ENCODE data around the gene TMEM88. TPM values are rescaled to one million over a fixed set of nuclear protein-coding genes. Genes with fewer than 3 reads are reported as not detected.

The TMEM88 gene
- polyA plus RNA-seq, 2 donors: 8.7 to 9.7 TPM

DNA sequence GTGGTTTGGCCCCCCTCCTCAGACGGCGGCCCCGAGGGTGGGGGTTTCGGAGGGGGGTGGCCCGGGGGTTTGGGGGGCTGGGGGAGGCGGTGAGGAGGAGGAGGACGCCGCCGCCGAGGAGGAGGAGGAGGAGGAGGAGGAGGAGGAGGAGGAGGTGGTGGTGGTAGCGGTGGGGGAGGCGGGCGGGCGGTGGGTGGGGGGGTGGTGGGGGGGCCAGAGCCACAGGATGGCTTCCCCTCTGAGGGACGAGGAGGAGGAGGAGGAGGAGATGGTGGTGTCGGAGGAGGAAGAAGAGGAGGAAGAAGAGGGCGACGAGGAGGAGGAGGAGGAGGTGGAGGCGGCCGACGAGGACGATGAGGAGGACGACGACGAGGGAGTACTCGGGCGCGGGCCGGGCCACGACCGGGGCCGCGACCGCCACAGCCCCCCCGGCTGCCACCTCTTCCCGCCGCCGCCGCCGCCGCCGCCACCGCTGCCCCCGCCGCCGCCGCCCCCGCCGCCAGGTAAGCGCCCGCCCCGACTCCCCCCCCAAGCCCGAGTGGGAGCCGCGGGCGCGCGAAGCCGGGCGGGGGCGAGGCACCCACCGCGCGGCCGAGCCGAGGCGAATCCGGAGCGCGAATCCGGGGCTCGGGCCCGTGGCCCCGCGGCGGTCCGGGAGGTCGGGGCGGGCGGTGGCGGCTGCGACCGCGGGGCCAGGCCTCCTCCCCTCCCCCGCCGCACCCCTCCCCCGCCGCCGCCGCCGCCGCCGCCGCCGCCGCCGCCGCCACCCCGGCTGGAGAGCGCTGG is 29.9 kb downstream of the TMEM88 start:
- WGBS, 2 donors: 0 to 6% methylated on average over 22 to 90 of the region's 100 CpGs
- H3K27me3 ChIP-seq (ENCODE audit: control insufficient read depth in 1 of 2, insufficient read depth in 2 of 2, low read length in 2 of 2): no peaks in the 10 kb centered on the region
- H3K4me3 ChIP-seq (ENCODE audit: low read depth in 1 of 2, low read length in 2 of 2): peak overlapping the region; percentile 73 to 95
- peaks cover 0 to 2% of the 10 kb centered on the region in 2 donors for H3K36me3 ChIP-seq (ENCODE audit: control insufficient read depth in 2 of 2, insufficient read depth in 2 of 2, low read length in 1 of 2)
- H3K9me3 ChIP-seq (ENCODE audit: control insufficient read depth in 2 of 2, insufficient read depth in 1 of 2, low read depth in 1 of 2, low read length in 1 of 2): no peaks in the 10 kb centered on the region
- H3K4me1 ChIP-seq (ENCODE audit: control insufficient read depth in 2 of 2, insufficient read depth in 2 of 2, low read length in 1 of 2): peaks cover 10 to 17% of the 10 kb centered on the region in 2 donors
- H3K27ac ChIP-seq (ENCODE audit: low read depth in 2 of 2, low read length in 1 of 2): peak overlapping the region; percentile 95 to 96

- H3K27me3 ChIP-seq (ENCODE audit: control insufficient read depth in 1 of 2, insufficient read depth in 2 of 2, low read length in 2 of 2): no peaks in the 10 kb centered on the region
- H3K9me3 ChIP-seq (ENCODE audit: control insufficient read depth in 2 of 2, insufficient read depth in 1 of 2, low read depth in 1 of 2, low read length in 1 of 2): no peaks in the 10 kb centered on the region
- 1% methylated on average over 39 to 64 of the region's 64 CpGs for WGBS, 2 donors
- peaks cover 12 to 18% of the 10 kb centered on the region in 2 donors for H3K4me1 ChIP-seq (ENCODE audit: control insufficient read depth in 2 of 2, insufficient read depth in 2 of 2, low read length in 1 of 2)
- peak overlapping the region; percentile 73 to 95 for H3K4me3 ChIP-seq (ENCODE audit: low read depth in 1 of 2, low read length in 2 of 2)
- peak overlapping the region; percentile 95 to 96 for H3K27ac ChIP-seq (ENCODE audit: low read depth in 2 of 2, low read length in 1 of 2)
- peaks cover 0 to 2% of the 10 kb centered on the region in 2 donors for H3K36me3 ChIP-seq (ENCODE audit: control insufficient read depth in 2 of 2, insufficient read depth in 2 of 2, low read length in 1 of 2)
These were observed 30.7 kb downstream of the TMEM88 start for GRCh38 chr17:7885367-7886226.

- Histone ChIP-seq H3K27ac (ENCODE audit: low read depth in 2 of 2, low read length in 1 of 2) (peak overlapping the region; percentile 95 to 96), H3K9me3 (ENCODE audit: control insufficient read depth in 2 of 2, insufficient read depth in 1 of 2, low read depth in 1 of 2, low read length in 1 of 2) (no peaks in the 10 kb centered on the region), H3K27me3 (ENCODE audit: control insufficient read depth in 1 of 2, insufficient read depth in 2 of 2, low read length in 2 of 2) (no peaks in the 10 kb centered on the region), H3K36me3 (ENCODE audit: control insufficient read depth in 2 of 2, insufficient read depth in 2 of 2, low read length in 1 of 2) (peaks cover 2 to 3% of the 10 kb centered on the region in 2 donors), H3K4me1 (ENCODE audit: control insufficient read depth in 2 of 2, insufficient read depth in 2 of 2, low read length in 1 of 2) (peaks cover 12 to 18% of the 10 kb centered on the region in 2 donors), H3K4me3 (ENCODE audit: low read depth in 1 of 2, low read length in 2 of 2) (peak overlapping the region; percentile 73 to 95)
- WGBS, 2 donors: 1% methylated on average over 30 of the region's 30 CpGs
These were observed 31.6 kb downstream of the TMEM88 start for GRCh38 chr17:7886227-7887037.

GRCh38 chr17:7887038-7887481 is 32.2 kb downstream of the TMEM88 start:
- no peaks in the 10 kb centered on the region for H3K9me3 ChIP-seq (ENCODE audit: control insufficient read depth in 2 of 2, insufficient read depth in 1 of 2, low read depth in 1 of 2, low read length in 1 of 2)
- peak overlapping the region; percentile 95 to 96 for H3K27ac ChIP-seq (ENCODE audit: low read depth in 2 of 2, low read length in 1 of 2)
- WGBS, 2 donors: 1 to 3% methylated on average over 8 of the region's 8 CpGs
- H3K27me3 ChIP-seq (ENCODE audit: control insufficient read depth in 1 of 2, insufficient read depth in 2 of 2, low read length in 2 of 2): no peaks in the 10 kb centered on the region
- peaks cover 10 to 15% of the 10 kb centered on the region in 2 donors for H3K4me1 ChIP-seq (ENCODE audit: control insufficient read depth in 2 of 2, insufficient read depth in 2 of 2, low read length in 1 of 2)
- peak overlapping the region; percentile 73 to 95 for H3K4me3 ChIP-seq (ENCODE audit: low read depth in 1 of 2, low read length in 2 of 2)
- peaks cover under 1 to 3% of the 10 kb centered on the region in 2 donors for H3K36me3 ChIP-seq (ENCODE audit: control insufficient read depth in 2 of 2, insufficient read depth in 2 of 2, low read length in 1 of 2)

GRCh38 chr17:7887482-7888183 is 32.8 kb downstream of the TMEM88 start:
- Histone ChIP-seq H3K9me3 (ENCODE audit: control insufficient read depth in 2 of 2, insufficient read depth in 1 of 2, low read depth in 1 of 2, low read length in 1 of 2) (no peaks in the 10 kb centered on the region), H3K27ac (ENCODE audit: low read depth in 2 of 2, low read length in 1 of 2) (peak overlapping the region; percentile 95 to 96), H3K4me1 (ENCODE audit: control insufficient read depth in 2 of 2, insufficient read depth in 2 of 2, low read length in 1 of 2) (peaks cover 9 to 14% of the 10 kb centered on the region in 2 donors), H3K36me3 (ENCODE audit: control insufficient read depth in 2 of 2, insufficient read depth in 2 of 2, low read length in 1 of 2) (peaks cover 0 to 3% of the 10 kb centered on the region in 2 donors), H3K27me3 (ENCODE audit: control insufficient read depth in 1 of 2, insufficient read depth in 2 of 2, low read length in 2 of 2) (no peaks in the 10 kb centered on the region), H3K4me3 (ENCODE audit: low read depth in 1 of 2, low read length in 2 of 2) (peak overlapping the region; percentile 54 to 95)
- WGBS, 2 donors: 0 to 1% methylated on average over 30 to 35 of the region's 35 CpGs

- Histone ChIP-seq H3K27me3 (ENCODE audit: control insufficient read depth in 1 of 2, insufficient read depth in 2 of 2, low read length in 2 of 2) (no peaks in the 10 kb centered on the region), H3K4me3 (ENCODE audit: low read depth in 1 of 2, low read length in 2 of 2) (peak within 1 kb of the TSS; percentile 54 to 95), H3K27ac (ENCODE audit: low read depth in 2 of 2, low read length in 1 of 2) (peak within 1 kb of the TSS; percentile 95 to 96), H3K9me3 (ENCODE audit: control insufficient read depth in 2 of 2, insufficient read depth in 1 of 2, low read depth in 1 of 2, low read length in 1 of 2) (no peaks in the 10 kb centered on the region), H3K36me3 (ENCODE audit: control insufficient read depth in 2 of 2, insufficient read depth in 2 of 2, low read length in 1 of 2) (peaks cover 0 to 5% of the 10 kb centered on the region in 2 donors), H3K4me1 (ENCODE audit: control insufficient read depth in 2 of 2, insufficient read depth in 2 of 2, low read length in 1 of 2) (peaks cover 9 to 14% of the 10 kb centered on the region in 2 donors)
- WGBS, 2 donors: 15 to 20% methylated on average over 18 of the region's 18 CpGs
These were observed 33.5 kb downstream of the TMEM88 start, which contains the start of gene CHD3 for GRCh38 chr17:7888184-7888920. Gene CHD3, plus strand, starts transcription at chr17:7888789. Its CDS starts 212 bp downstream, at chr17:7889001.

DNA sequence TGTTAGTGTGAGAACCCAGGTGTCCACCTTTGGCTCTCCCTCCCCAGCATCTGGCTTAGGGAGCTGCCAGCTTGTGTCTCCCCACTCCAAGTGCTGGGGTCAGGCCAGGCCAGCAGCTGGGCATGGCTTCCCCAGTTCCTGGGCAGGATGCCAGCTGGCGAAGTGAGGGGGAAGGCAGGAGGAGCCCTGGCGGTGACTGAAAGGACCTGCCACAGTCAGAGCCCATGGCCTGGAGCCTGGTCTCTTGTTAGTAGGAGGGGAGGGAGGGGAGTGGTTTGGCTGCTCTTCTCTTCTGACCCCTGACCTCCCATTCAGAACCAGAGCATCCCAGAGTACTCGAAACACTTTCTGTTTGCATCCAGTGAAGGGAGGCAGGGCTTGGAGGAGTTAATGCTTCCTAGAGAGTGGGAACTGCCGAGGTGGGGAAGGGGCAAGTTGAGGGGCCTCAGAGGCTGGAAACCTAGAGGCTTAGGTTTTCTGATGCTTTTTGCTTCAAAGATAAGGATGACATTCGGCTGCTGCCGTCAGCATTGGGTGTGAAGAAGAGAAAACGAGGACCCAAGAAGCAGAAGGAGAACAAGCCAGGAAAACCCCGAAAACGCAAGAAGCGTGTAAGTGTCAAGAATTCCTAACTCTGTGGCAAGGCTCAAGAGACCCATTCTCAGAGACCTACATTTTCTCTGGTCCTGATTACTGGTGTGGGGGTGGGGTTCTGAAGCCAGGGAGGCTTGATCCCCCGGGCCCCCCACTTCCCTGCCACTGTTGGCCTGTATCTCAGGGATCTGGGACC is 34.5 kb downstream of the TMEM88 start:
- Histone ChIP-seq H3K9me3 (ENCODE audit: control insufficient read depth in 2 of 2, insufficient read depth in 1 of 2, low read depth in 1 of 2, low read length in 1 of 2) (no peaks in the 10 kb centered on the region), H3K36me3 (ENCODE audit: control insufficient read depth in 2 of 2, insufficient read depth in 2 of 2, low read length in 1 of 2) (peaks cover 4 to 14% of the 10 kb centered on the region in 2 donors), H3K4me1 (ENCODE audit: control insufficient read depth in 2 of 2, insufficient read depth in 2 of 2, low read length in 1 of 2) (peaks cover 9 to 14% of the 10 kb centered on the region in 2 donors), H3K27me3 (ENCODE audit: control insufficient read depth in 1 of 2, insufficient read depth in 2 of 2, low read length in 2 of 2) (no peaks in the 10 kb centered on the region), H3K4me3 (ENCODE audit: low read depth in 1 of 2, low read length in 2 of 2) (peak overlapping the region in 1 of 2 donors; percentile 95), H3K27ac (ENCODE audit: low read depth in 2 of 2, low read length in 1 of 2) (peak overlapping the region; percentile 95 to 96)
- 20 to 30% methylated on average over 11 of the region's 11 CpGs for WGBS, 2 donors

All from esophagus (tissue), 2 donors.